K562 (cell line): ENCODE measurements around the gene ARG1. TPM values are rescaled to one million over a fixed set of nuclear protein-coding genes. Genes with fewer than 3 reads are reported as not detected.
A peak's percentile ranks its signal among the peaks of the same experiment; 100 is the strongest.

Source experiments
- ATAC-seq: fragments of 200-7000 bp; cut with Tn5 transposase; 3 replicates; pipeline ENCODE4 v1.9.1; 2020; ENCODE audit warnings: moderate library complexity
- BruUV-seq: library from RNA; stranded (reverse); fragments of 400-500 nt; replicated peaks from 2 replicates; lab custom pipeline; 2021; lab: Mats Ljungman, UMichigan
- CTCF ChIA-PET: fragments of 300-600 bp; formaldehyde crosslinking; extraction: SDS; loops from one replicate; lab custom pipeline; 2021; ENCODE audit warnings: low intra/inter-chr PET ratio; lab: Yijun Ruan, JAX
- POLR2A ChIA-PET: fragments of 300-600, 350-650 bp; sonication (Branson Sonifier 250); formaldehyde crosslinking; extraction: SDS; loops from one replicate; lab custom pipeline; 2021; ENCODE audit warnings: antibody characterized with exemption, inconsistent platforms; lab: Yijun Ruan, JAX
- DNase-seq, 4 experiments: peaks; one replicate each; pipeline versions ENCODE4 v3.0.0 to v3.0.0-alpha.2; 2011 to 2018; ENCODE audit warnings: low spot score in 3 of 4, mixed read lengths in 3 of 4; ENCODE audit errors: extremely low read depth in 1 of 4
- FAIRE-seq: peaks from 2 replicates; lab custom pipeline; 2011; peaks lifted over from hg19 to GRCh38; lab: Jason Lieb, UNC
- H2AFZ ChIP-seq: 2 replicates; pipeline ENCODE4 v1.6.0; 2011; ENCODE audit warnings: low read depth, low read length, control low read depth, inconsistent platforms
- H3K27ac ChIP-seq: fragments of 200-600 bp; 3 replicates; pipeline ENCODE4 v1.8.0; 2011; ENCODE audit warnings: low read depth, mild to moderate bottlenecking, control low read depth, inconsistent platforms, low read length, moderate library complexity, mixed read lengths; ENCODE audit errors: extremely low read depth
- H3K27me3 ChIP-seq, 2 experiments: fragments of 300-600 bp in 1 of 2; 2 replicates in 1 of 2; 3 replicates in 1 of 2; pipeline versions ENCODE4 v1.6.0 to v1.8.0; 2011; ENCODE audit warnings: inconsistent platforms in 2 of 2, low read length in 2 of 2, mild to moderate bottlenecking in 1 of 2, mixed read lengths in 1 of 2, moderate library complexity in 1 of 2; ENCODE audit not compliant: control insufficient read depth in 2 of 2, insufficient read depth in 2 of 2
- H3K36me3 ChIP-seq: fragments of 300-600 bp; 3 replicates; pipeline ENCODE4 v1.8.0; 2011; ENCODE audit warnings: mild to moderate bottlenecking, low read length, inconsistent platforms; ENCODE audit not compliant: control insufficient read depth, insufficient read depth
- H3K4me1 ChIP-seq, 2 experiments: fragments of 200-600 bp in 1 of 2; replicated peaks in 1 of 2; 2 replicates in 1 of 2; 3 replicates in 1 of 2; pipeline versions ENCODE4 v1.5.1 to v1.8.0; 2011; ENCODE audit warnings: inconsistent platforms in 2 of 2, low read length in 2 of 2, mild to moderate bottlenecking in 1 of 2, mixed read lengths in 1 of 2, moderate library complexity in 1 of 2; ENCODE audit not compliant: control insufficient read depth in 2 of 2, insufficient read depth in 2 of 2
- H3K4me2 ChIP-seq: 2 replicates; pipeline ENCODE4 v1.6.1; 2011; ENCODE audit warnings: low read length, control low read depth, inconsistent platforms, mixed read lengths; ENCODE audit not compliant: insufficient read depth
- H3K4me3 ChIP-seq: fragments of 200-600 bp; sonication (generic), shearing (Covaris generic); 2 replicates; pipeline ENCODE4 v1.5.1; 2016; ENCODE audit warnings: control low read depth, inconsistent platforms
- H3K79me2 ChIP-seq: fragments of 200-600 bp; 3 replicates; pipeline ENCODE4 v1.8.0; 2011; ENCODE audit warnings: low read length, inconsistent platforms; ENCODE audit not compliant: control insufficient read depth, insufficient read depth
- H3K9ac ChIP-seq, 2 experiments: 2 replicates each; pipeline versions ENCODE4 v1.6.0 to v1.6.1; 2011; ENCODE audit warnings: low read depth in 2 of 2, low read length in 2 of 2, control low read depth in 1 of 2, inconsistent platforms in 1 of 2, mild to moderate bottlenecking in 1 of 2, mixed read lengths in 1 of 2; ENCODE audit not compliant: insufficient read depth in 1 of 2
- H3K9me1 ChIP-seq: one replicate; pipeline ENCODE4 v1.6.0; 2011; ENCODE audit warnings: inconsistent platforms, mild to moderate bottlenecking, low read length, moderate library complexity; ENCODE audit not compliant: control insufficient read depth, insufficient read depth
- H3K9me3 ChIP-seq: replicated peaks from 2 replicates; pipeline ENCODE4 v1.5.1; 2011; ENCODE audit warnings: low read depth, low read length, inconsistent platforms; ENCODE audit not compliant: control insufficient read depth, insufficient read depth
- H4K20me1 ChIP-seq: replicated peaks from 2 replicates; pipeline ENCODE4 v1.6.1; 2011; ENCODE audit warnings: low read length, inconsistent platforms, mixed read lengths; ENCODE audit not compliant: control insufficient read depth, insufficient read depth
- ATF4 ChIP-seq: fragments of 450-650 bp; formaldehyde crosslinking; IDR thresholded peaks from 2 replicates; pipeline ENCODE4 v1.4.0; 2022; ENCODE audit warnings: mild to moderate bottlenecking, moderate library complexity
- C11orf30 ChIP-seq: fragments of 450-650 bp; IDR thresholded peaks from 2 replicates; pipeline ENCODE4 v1.6.1; 2016; ENCODE audit warnings: low read depth, mild to moderate bottlenecking
- DPF2 ChIP-seq: fragments of 450-650 bp; IDR thresholded peaks from 2 replicates; pipeline ENCODE4 v1.6.1; 2016
- IRF1 ChIP-seq: sonication (generic); formaldehyde crosslinking; IDR thresholded peaks from 2 replicates; pipeline ENCODE4 v1.8.0; 2022; ENCODE audit warnings: missing genetic modification reagents, mild to moderate bottlenecking, borderline replicate concordance
- JUND ChIP-seq, 2 experiments: IDR thresholded peaks; 2 replicates in 1 of 2; 3 replicates in 1 of 2; pipeline ENCODE4 v1.6.1; 2011; ENCODE audit warnings: borderline replicate concordance in 2 of 2, low read depth in 2 of 2, low read length in 2 of 2, improper control_type of control experiment in 1 of 2, missing biosample characterization in 1 of 2, missing genetic modification characterization in 1 of 2, missing genetic modification reagents in 1 of 2
- MXI1 ChIP-seq: IDR thresholded peaks from 2 replicates; pipeline ENCODE4 v1.6.1; 2011; ENCODE audit warnings: low read depth, mild to moderate bottlenecking, improper control_type of control experiment, low read length
- NFRKB ChIP-seq: fragments of 450-650 bp; IDR thresholded peaks from 2 replicates; pipeline ENCODE4 v1.6.1; 2016; ENCODE audit warnings: low read depth
- PML ChIP-seq: IDR thresholded peaks from 2 replicates; pipeline ENCODE4 v1.6.1; 2012; ENCODE audit warnings: low read length, inconsistent platforms
- TRIM28 ChIP-seq: fragments of 450-650 bp; IDR thresholded peaks from 2 replicates; pipeline ENCODE4 v1.6.1; 2017
- ZNF316 ChIP-seq: fragments of 450-650 bp; IDR thresholded peaks from 2 replicates; pipeline ENCODE4 v1.6.1; 2016
- WGBS: fragments of 100-300 bp; shearing (Covaris generic); methylation state at CpG from one replicate; pipeline ENCODE4 v1.1.6; 2016; ENCODE audit warnings: low coverage, mixed read lengths; ENCODE audit not compliant: insufficient coverage; ENCODE audit errors: missing lambda C conversion rate; 5-methylcytosine and 5-hydroxymethylcytosine counted together
- in situ Hi-C: fragments of 300-500 bp; cut with MboI; formaldehyde crosslinking; loops from 4 replicates; pipeline ENCODE4 v1.15.0; 2018; ENCODE audit warnings: inconsistent platforms, mixed read lengths
- intact Hi-C: fragments of 100-400 bp; cut with micrococcal nuclease; formaldehyde crosslinking; loops from 2 replicates; pipeline ENCODE4 v1.14.2; 2022
- polyA plus RNA-seq, 8 experiments: library from polyadenylated mRNA; depleted of rRNA in 4 of 8; stranded (reverse) in 5 of 8; unstranded in 3 of 8; fragments of >200 nt; fragmentation: Nextera tagmentation in 2 of 8; fragmentation: Illumina TruSeq in 1 of 8; extraction: Ambion mirVana in 2 of 8; extraction: Trizol in 1 of 8; gene quantifications; 2 replicates each; pipeline versions ENCODE4 v1.2.1 to v1.2.3, GENCODE V29; 2011 to 2014; ENCODE audit warnings: inconsistent platforms in 1 of 8, missing spikeins in 1 of 8
- total RNA-seq, 7 experiments: library from RNA; depleted of rRNA in 6 of 7; stranded (reverse); fragments of >200 nt in 6 of 7; fragmentation: Illumina TruSeq in 2 of 7; extraction: Trizol in 2 of 7; gene quantifications; 2 replicates each; pipeline versions ENCODE4 v1.2.1 to v1.2.3, GENCODE V29; 2011 to 2021; ENCODE audit warnings: low replicate concordance in 1 of 7
- TF ChIP-seq, protein P1 (sequence below): sonication (generic); formaldehyde crosslinking; IDR thresholded peaks from 2 replicates; pipeline ENCODE4 v1.8.0; 2023; ENCODE audit warnings: missing genetic modification reagents, mild to moderate bottlenecking, borderline replicate concordance
- TF ChIP-seq, protein P2 (sequence below), 2 experiments: fragments of 450-650 bp in 1 of 2; sonication (generic) in 1 of 2; formaldehyde crosslinking in 1 of 2; IDR thresholded peaks in 1 of 2; conservative IDR thresholded peaks in 1 of 2; 2 replicates each; pipeline versions ENCODE4 v1.6.1 to v1.8.1; 2016 to 2023; ENCODE audit warnings: mild to moderate bottlenecking in 2 of 2, moderate library complexity in 2 of 2, inconsistent platforms in 1 of 2, missing genetic modification reagents in 1 of 2

ARG1 gene
- total and polyA plus RNA-seq, 9 of the 15 experiments (the other 6 are each of a cell fraction or from before 2014, with no cell fraction given): 0.03 to 0.20 (median 0.08) TPM; not detected in 3

DNA sequence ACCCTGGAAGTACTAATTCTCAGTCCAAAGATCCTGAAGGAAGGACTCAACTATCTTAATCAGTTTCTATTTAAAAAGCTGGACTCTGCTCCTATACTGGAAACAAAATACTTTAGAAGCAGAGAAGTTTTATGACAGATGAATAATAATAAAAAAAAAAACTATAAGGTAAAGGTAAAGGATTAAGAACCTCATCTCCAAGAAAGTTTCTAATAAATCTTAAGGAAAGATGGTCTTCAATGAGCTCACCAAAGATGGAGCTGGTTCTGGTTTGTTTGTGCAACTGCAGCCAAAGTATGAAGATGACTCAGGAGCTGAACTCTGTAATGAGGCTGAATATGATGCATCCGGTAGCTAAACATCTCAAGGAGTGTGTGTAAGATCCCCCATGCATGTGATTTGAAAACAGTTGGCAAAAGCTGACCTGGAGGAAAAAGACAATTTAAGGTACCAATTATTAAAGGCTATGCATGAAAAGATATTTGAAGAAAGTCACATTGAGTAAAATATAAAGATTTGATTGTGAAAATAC is 29.8 kb downstream of the ARG1 start (continued):
- TF ChIP-seq, protein P1, sequence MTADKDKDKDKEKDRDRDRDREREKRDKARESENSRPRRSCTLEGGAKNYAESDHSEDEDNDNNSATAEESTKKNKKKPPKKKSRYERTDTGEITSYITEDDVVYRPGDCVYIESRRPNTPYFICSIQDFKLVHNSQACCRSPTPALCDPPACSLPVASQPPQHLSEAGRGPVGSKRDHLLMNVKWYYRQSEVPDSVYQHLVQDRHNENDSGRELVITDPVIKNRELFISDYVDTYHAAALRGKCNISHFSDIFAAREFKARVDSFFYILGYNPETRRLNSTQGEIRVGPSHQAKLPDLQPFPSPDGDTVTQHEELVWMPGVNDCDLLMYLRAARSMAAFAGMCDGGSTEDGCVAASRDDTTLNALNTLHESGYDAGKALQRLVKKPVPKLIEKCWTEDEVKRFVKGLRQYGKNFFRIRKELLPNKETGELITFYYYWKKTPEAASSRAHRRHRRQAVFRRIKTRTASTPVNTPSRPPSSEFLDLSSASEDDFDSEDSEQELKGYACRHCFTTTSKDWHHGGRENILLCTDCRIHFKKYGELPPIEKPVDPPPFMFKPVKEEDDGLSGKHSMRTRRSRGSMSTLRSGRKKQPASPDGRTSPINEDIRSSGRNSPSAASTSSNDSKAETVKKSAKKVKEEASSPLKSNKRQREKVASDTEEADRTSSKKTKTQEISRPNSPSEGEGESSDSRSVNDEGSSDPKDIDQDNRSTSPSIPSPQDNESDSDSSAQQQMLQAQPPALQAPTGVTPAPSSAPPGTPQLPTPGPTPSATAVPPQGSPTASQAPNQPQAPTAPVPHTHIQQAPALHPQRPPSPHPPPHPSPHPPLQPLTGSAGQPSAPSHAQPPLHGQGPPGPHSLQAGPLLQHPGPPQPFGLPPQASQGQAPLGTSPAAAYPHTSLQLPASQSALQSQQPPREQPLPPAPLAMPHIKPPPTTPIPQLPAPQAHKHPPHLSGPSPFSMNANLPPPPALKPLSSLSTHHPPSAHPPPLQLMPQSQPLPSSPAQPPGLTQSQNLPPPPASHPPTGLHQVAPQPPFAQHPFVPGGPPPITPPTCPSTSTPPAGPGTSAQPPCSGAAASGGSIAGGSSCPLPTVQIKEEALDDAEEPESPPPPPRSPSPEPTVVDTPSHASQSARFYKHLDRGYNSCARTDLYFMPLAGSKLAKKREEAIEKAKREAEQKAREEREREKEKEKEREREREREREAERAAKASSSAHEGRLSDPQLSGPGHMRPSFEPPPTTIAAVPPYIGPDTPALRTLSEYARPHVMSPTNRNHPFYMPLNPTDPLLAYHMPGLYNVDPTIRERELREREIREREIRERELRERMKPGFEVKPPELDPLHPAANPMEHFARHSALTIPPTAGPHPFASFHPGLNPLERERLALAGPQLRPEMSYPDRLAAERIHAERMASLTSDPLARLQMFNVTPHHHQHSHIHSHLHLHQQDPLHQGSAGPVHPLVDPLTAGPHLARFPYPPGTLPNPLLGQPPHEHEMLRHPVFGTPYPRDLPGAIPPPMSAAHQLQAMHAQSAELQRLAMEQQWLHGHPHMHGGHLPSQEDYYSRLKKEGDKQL: no peak
- TF ChIP-seq DPF2 (no peak), NFRKB (no peak)
- TF ChIP-seq, all 486 proteins: peak for 0

- no peaks in the 10 kb centered on the region for H3K9me1 ChIP-seq
- WGBS: 68% methylated on average over 5 of the region's 5 CpGs
- no peak for DNase-seq
- no peaks in the 10 kb centered on the region for H3K4me1 ChIP-seq
- CTCF ChIA-PET: no interaction called here
- BruUV-seq: no TSS peak
- POLR2A ChIA-PET: interaction anchor here (1.2 to 2.8 kb wide), 2 partner anchors 9 to 15 kb away, joined by 3 to 11 read pairs; partner anchors contain the start of gene MED23
- no peaks in the 10 kb centered on the region for H3K9me3 ChIP-seq
- FAIRE-seq: no peak
- H3K27me3 ChIP-seq: no peaks in the 10 kb centered on the region
- H2AFZ ChIP-seq: no peak overlapping the region
- intact Hi-C loops (no loop called here), in situ Hi-C loops (no loop called here)
- no peaks in the 10 kb centered on the region for H3K79me2 ChIP-seq
- H3K9ac ChIP-seq: no peak overlapping the region
- H3K36me3 ChIP-seq: peaks cover 91% of the 10 kb centered on the region
- H3K4me3 ChIP-seq: no peak overlapping the region
- H4K20me1 ChIP-seq: no peaks in the 10 kb centered on the region
- no peak overlapping the region for H3K27ac ChIP-seq
- H3K4me2 ChIP-seq: no peak overlapping the region
- ATAC-seq: no peak
- no peak for TF ChIP-seq TRIM28
- TF ChIP-seq, protein P2, sequence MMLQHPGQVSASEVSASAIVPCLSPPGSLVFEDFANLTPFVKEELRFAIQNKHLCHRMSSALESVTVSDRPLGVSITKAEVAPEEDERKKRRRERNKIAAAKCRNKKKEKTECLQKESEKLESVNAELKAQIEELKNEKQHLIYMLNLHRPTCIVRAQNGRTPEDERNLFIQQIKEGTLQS (IDR thresholded peaks at IDR 0.05): no peak
- TF ChIP-seq, protein P2 (CRISPR knock-in tag; conservative IDR thresholded peaks at IDR 0.05): no peak
- peak; percentile 51 for TF ChIP-seq C11orf30
- no peak for TF ChIP-seq IRF1
- TF ChIP-seq ZNF316: peak; percentile 83
- no peak for TF ChIP-seq PML
- TF ChIP-seq MXI1: no peak
- no peak for TF ChIP-seq JUND (IDR thresholded peaks at IDR 0.05; ENCODE audit: borderline replicate concordance, low read depth, low read length)
- no peak for TF ChIP-seq JUND (tag; IDR thresholded peaks at IDR 0.05; ENCODE audit: borderline replicate concordance, low read depth, low read length)
- no peak for TF ChIP-seq ATF4 (CRISPR knock-in tag)
Observed at GRCh38 chr6:131613296-131613925, 40.4 kb downstream of the ARG1 start.
